Stimulated activated CD4-positive, alpha-beta T cell treated with anti-CD3 and anti-CD28 coated beads, Interleukin-12 subunit alpha, Interleukin-12 subunit beta, amount 100 ng/mL, for 48 hours (primary cell): ENCODE measurements around the gene SRGAP2B.
A peak's percentile ranks its signal among the peaks of the same experiment; 100 is the strongest.
"Not testable (repeated sequence)": the region's sequence is repeated elsewhere in the genome, so short reads cannot be mapped to it uniquely, and the experiment has no call there.

Experiments
- DNase-seq, 3 donors: peaks; one replicate each; pipeline ENCODE4 v3.0.0-alpha.2; 2020; ENCODE audit warnings: low read depth in 2 of 3, low spot score in 1 of 3

Gene SRGAP2B

DNA sequence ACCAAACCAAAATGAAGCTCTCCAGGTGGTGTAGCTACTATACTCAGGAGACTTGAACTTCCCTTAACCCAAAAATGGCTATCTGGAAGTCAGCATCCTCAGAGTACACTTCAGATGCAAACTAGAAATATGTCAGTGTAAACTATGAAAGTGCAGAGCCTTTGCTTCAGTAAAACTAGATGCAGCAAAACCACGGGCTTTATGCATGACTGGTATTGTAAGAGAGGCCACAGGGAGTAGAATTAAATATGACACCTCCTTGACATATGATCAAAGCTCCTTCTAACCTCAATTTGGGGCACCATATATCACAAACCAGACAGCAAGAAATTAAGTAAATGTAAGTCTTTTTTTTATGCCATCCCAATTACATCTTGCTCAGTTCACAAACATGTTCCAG lies 47.6 kb downstream of the SRGAP2B start:
- not testable (repeated sequence) for DNase-seq

DNA sequence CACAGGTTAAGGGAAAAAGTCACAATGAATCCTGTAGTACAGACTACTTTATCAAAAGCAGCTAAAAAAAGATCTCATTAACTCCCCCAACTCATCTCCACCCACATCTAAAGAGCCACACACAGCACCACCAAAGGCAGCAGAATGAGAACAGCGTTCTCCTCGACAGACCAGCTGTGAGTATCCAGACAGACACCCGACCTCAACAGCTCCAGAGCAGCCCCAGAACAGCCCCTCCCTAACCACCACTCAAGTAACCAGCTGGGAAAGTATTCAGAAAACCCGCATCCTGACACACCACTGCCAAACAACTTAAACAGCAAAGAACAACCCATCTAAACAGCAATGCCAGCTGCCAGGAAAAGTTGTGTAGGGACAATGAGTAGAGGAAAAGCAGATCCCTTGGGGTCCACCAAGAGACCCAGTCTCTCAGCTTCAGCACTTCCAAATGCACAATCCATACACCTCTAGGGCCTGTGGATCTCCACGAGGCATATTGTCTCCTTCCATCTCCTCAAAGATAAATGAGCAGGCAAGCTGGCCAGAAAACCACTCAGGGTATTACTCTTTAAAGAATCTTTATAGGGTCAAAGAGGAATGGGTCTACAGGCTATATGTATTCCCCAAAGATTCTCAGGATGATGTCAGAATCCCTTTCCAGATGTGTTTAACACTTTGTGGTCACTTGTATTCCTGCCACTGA lies 49.4 kb downstream of the SRGAP2B start:
- DNase-seq = not testable (repeated sequence)

DNA sequence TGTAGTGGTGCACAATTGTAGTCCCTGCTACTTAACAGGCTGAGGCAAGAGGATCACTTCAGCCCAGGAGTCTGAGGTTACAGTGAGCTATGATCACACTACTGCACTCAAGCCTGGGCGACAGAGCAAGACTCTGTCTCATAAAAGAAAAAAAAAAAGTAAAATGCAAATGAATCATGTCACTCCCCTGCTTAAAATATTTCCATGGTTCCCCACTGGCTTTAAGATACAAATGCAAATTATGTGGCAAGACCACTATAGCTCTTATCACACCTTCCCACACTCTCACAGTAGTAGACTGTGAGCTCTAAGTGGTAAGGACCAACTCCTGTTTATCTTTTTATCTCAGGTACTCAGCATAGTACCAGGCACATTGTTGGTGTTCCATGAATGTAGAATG lies 53.6 kb downstream of the SRGAP2B start:
- DNase-seq = not testable (repeated sequence)

DNA sequence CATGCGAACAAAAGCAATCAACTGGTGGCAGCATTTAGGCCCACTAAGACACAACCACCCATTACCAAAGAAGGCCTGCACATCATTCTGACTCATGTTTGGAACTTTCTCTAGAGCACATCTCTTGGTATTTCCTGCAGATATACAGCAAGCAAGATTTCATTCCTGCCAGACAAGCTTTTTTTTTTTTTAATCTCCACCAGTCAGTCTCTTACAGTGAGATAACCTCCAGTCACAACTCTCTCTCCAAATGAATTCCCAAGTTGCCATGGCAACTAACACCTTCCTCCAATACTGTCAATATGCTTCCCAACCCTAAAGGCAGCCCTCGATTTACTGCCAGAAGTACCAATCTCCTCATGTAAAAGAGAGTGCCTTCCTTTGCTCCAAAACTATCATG lies 59.1 kb downstream of the SRGAP2B start:
- not testable (repeated sequence) for DNase-seq

DNA sequence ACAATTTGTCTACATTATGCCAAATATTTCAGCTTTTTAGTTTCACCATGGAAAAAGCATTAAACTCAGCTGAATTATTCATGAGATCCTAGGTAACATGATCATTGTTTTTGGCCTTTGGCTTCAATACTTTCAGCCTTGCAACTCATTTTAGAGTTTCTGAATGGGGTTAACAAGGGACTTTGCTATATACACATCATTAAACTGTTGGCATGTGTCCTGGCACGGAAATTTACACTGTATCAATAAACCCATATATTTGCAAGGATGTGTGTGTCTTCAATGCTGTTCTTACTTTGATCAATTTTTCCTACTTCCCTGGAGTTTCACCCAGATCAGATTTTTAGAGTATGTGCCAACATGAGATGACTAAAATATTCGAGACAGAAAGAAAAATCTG lies 61.6 kb downstream of the SRGAP2B start:
- not testable (repeated sequence) for DNase-seq

DNA sequence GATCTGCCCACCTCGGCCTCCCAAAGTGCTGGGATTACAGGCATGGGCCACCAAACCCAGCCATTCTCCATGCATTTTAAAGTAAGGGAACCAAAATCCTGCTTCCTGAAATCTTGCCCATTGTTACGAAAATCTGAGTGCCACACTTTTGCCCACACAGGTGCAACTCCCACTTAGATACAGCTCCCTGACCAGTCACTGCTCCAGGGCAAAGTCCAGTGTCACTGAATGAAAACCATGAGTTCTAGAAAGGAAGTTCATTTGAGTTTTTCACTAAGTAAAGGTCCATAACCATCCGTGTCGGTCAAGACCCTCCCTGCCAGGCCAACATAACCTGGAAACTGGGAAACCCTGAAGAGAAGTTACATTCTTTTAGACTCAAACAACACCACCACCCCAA lies 67.9 kb downstream of the SRGAP2B start:
- not testable (repeated sequence) for DNase-seq

DNA sequence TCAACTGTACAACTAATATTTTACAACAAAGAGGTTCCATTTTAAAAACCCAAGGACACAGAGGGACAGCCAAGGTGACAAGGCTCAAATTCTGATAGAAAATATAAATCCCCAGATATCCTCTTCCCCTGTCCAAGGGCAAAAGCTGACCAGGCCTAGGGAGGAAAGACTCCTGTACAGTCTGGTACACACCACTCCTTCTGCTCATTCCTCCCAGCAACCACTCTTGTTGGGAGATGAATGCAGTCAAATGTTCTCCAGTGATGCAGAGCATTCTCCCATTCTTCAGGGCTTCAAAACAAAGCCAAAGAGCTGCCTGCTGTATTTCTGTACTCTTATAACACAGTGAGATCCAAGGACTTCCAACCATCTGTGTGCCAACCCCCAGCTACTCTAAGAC lies 69.8 kb downstream of the SRGAP2B start:
- not testable (repeated sequence) for DNase-seq

DNA sequence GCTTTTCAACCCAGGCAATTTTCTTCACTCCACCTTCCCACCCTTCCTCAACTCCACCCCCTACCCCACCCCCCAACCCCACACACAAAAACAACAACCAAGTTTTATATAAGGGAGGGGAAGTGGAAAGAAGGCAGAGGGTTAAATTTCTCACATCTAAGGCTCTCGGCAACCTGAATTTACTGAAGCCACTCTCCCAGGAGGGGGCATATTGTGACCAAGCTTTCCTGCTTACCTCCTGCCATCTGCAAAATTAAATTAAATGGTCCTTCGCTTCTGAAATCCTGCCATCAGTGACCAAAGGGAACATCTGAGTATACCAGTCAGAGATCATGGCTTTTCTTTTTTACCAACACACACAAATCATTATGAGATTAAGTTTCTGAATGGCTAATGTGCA lies 72.9 kb downstream of the SRGAP2B start:
- not testable (repeated sequence) for DNase-seq

DNA sequence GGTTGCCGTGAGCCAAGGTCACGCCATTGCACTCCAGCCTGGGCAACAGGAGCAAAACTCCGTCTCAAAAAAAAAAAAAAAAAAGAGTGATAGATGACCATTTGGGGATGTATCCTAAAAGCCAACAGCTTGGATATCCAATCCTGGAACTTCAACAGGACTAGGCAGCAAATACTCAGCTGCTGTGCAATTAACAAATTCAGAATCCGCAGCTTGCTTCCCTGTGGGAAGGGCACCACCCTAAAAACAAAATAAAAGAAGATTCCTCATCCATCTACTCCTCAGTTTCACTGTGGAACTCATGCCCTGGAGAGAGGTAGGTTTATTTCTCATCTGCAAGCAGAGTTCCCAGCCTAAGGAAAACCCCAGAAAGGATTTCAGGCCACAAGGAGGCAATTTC lies 73.4 kb downstream of the SRGAP2B start:
- DNase-seq = not testable (repeated sequence)

DNA sequence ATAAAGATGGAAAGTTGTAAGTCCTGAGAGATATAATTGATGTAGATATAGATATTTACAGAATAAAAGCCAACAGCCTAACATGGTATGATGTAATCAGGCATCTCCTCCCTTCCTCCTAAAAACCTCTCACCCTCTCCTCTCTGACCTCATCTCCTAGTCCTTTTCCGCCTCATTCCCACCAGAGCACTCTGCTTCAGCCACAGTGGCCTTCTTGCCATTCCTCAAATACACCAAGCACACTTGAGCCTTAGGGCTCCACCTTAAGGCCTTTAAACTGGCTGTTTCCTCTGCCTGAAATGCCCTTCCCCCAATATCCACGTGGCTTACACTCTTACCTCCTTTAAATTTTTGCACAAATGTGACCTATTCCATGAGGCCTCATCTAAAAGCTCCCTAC lies 75.4 kb downstream of the SRGAP2B start:
- not testable (repeated sequence) for DNase-seq

DNA sequence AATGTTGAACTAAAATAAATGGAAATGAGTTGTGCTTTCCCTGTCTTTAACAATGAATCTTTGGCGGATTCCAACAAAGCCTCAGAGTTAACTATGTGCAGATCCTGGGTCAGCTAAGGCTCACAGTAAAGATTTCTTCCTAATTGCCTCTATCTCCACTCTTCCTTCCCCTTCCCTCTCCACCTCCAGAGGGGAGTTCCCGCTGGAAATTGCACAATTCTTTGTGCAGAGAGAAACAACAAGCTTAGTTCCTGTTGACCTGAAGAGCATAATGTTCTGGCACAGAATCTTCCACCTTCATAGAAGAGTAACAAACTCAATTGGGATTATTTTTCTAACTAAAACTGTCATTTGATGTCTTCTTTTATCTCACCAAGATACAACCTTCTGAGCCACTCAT lies 77.4 kb downstream of the SRGAP2B start:
- not testable (repeated sequence) for DNase-seq

DNA sequence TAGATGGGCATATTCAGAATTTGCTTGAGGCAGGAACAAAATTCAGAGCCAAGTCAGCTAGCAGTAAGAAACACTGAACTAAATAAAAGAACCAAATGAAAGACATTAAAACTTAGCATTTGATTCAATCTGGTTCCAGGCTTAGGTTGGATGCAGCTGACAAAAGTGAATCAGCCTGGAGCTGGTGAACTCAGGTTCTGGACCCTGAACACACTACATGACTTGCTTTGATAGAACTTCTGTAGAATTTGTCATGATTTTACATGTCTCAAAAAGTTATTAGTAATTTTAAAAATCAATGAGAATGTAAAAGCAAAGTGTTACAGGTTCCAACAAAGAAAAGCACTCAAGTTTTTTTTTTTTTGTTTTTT lies 78.7 kb downstream of the SRGAP2B start:
- DNase-seq = not testable (repeated sequence)

DNA sequence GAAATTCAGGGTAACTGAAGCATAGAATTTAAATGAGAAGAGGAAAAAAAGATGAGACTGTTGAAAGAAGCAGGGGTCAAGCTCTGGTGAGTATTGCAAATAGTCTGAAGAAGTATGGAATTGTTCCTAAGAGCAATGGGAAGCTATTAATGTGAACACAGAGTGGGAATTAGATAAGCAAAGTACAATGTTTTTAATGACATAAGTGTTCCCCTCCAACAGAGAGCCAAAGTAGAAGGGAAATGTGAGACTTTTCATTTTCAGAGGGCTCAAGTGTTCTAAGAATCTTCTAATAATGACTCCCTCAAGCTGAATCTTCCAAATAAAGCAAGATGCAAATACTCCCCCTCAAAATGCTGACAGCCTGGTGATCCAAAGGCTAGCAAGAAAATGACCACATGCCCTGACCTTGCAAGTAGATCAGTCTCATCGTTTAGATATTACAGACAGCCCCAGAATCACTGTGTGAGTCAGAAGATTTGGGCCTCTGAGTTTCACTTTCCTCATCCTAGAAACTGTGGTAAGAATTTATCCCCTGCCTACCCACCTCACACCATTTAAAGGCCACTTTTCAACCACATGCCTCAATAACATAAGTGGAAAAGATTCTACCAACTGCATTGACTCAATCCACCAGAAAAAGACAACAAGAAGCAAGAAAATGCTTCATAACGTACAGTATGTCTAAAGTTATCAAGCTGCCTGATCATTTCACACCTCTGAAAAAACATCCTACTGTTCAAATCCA lies 79.2 kb downstream of the SRGAP2B start:
- not testable (repeated sequence) for DNase-seq

DNA sequence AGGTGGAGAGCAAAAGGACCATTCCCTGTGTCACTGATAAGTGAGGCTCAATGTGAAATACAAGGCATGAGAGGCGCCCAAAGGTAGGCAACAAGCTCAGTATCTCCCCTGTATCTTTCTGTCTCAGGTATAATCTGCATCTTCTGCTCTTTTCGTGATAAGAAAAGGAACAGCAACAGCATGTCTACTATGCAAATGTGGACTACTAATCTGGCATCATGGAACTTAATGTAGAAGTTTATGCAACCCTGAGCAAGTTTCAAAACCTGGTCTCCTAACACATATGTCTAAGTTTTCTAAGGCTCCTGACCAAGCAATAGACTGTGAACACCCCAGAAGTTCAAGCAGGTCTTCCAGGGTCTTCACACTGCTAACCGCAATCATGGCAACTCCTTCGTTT lies 81.8 kb downstream of the SRGAP2B start:
- not testable (repeated sequence) for DNase-seq

DNA sequence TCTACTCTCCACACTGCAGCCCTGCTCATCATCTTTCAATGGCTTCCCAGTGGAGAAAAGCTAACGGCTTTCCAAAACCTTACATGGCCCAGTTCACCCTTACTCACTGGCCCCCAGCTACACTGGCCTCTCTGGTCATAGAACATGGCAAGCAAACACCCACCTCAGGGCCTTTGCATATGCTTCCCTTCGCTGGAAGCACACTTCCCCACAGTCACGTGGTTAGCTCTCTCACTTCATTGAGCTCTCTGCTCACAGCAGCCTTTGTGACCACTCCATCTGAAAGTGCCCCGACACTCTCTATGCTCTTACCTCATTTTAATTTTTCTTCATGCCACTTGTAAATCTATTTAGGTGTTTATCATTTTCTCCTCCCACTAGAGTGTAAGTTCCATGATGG lies 83.3 kb downstream of the SRGAP2B start:
- DNase-seq = peak in 1 of 3 donors; percentile 0

DNA sequence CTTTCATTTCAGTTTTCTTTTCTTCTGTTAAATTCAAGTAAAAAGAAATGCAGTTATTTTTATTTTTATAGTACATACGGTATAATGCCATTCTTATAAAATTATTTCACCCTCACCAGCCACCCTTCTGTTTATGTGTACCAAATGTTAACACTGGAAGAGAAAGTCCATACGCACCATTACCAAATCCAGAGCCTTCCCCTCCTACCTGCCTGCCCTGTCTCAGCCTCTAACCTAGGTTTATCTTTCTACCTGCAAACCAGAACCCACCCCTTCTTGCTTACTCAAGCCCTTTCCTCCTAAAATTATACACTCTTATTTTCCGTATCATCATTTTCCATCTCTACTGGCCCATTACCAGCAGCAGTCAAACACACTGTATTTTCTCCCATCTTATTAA lies 84.5 kb downstream of the SRGAP2B start:
- not testable (repeated sequence) for DNase-seq

DNA sequence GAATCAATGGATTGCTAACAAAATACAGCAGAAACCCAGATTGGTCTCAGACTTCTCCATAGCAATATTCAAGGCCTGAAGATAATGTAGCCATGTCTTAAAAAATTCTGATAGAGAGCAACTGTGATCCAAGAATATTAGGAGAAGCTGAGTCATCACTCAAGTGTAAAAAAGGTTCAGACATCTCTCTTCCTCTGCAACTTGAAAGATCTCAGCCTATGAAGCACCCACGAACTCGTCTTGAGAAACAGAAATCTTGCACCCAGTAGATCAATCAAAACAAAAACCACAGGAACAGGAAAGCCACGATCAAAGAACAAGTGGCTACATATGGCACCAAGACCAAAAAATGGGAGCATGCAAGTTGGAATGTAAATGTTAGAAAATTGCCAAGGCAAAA lies 85.2 kb downstream of the SRGAP2B start:
- DNase-seq = not testable (repeated sequence)

DNA sequence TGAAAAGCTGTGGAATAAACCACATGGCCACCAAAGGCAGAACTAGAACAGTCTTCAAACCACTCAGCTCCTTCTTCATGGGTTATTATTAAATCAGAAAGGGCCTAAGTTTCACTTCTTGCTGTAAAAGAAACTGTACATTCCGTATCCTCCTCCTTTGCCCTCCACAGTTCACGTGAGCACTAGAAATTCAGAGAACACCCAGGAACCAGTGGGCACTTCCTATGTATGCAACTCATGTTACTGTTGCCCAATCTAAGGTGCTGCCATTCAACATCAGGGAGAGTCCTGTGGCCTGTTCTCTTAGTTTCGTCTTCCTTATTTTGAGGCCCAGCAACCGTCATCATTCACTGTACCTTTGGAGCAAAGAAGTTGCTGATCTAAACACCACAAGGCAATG lies 86.7 kb downstream of the SRGAP2B start:
- not testable (repeated sequence) for DNase-seq

DNA sequence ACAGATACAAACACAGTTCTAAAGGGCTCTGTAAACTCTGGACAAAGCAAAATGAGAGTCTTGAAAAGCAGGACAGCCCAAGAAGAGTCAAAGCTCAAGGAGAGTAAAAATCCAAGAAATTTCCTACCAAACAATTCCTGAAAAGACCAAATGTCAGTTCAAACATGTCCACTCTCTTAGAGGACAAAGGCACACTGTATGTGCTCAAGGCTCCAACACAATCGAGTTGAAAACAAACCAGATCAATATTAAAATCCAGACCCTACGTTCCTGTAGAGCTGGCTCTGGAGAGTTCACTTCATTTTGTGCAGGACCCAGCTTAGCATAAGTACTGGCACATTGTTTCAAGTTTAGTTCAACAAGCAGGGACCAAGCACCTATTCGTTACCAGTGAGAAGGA lies 90.0 kb downstream of the SRGAP2B start:
- not testable (repeated sequence) for DNase-seq

DNA sequence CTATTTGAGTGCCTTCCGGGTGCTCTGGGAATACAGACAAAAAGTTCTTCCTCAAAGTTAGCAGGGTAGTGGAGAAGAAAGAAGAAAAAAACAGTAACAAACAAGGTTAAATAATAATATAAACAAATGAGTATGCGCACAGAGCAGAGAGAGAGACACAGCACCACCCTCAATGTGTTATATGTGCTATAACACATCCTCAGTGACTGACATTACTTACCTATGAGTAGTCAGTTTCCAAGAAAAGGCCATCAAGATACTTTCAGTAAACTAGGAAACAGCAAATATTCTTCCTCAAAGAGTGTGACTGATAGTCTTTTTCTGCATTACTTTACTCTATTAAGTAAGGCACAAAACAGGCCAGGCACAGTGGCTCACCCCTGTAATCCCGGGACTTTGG lies 93.7 kb downstream of the SRGAP2B start:
- not testable (repeated sequence) for DNase-seq

DNA sequence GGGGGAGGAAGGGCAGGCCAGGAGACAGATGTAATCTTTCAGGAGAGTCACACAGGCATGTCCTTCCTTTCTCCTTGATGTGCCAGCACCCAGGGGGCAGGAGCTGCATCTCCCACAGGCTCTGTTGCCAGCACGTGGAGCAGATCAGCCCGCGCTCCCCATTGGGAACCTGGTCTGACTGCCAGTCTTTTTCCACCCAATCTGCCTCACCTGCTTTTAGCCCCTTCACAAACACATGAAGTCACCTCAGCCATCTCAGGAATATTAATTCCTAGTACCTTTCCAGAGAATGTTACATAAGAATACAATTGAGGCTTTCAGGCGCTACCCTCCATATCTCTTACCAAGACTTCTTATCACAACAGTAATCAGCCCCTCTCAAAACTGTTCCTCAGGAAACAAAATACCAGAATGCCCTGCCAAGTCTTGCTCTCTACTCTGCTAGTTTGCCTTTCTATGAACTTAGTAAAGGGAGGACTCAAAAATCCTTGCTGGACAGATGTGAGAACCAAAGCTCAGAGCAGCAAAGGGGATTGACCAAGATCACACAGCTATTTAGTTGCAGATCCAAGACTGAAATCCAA lies 94.3 kb downstream of the SRGAP2B start:
- not testable (repeated sequence) for DNase-seq

DNA sequence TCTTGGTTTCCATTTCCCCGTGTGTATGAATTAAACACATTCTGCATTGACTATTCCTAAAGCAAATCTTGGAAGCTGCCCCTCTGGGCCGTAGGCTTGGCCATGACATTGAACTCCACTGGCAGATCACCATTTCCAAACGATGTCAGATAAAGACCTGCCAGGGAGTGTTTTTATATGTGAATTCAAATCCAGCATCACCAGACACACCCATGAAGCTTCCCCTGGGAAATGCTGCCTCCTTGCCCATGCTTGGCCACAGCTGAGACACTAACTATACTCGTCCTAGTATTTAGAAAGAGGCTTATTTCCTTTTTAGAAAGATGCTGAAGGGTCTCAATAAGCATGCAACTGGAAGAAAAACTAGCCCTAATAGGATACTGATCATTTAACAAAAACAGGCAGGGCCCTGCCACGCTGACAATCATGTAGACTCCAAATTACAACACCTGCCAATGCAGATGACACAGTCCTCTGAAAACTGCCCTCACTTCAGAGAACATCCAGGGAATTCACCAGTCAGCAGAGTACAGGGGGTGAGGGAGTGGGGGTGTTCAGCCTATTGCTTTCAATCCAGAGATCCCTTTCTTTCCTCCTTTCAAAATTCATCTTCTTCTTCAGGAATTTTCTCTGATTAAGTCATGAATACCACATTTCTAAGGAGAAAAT lies 94.9 kb downstream of the SRGAP2B start:
- DNase-seq = not testable (repeated sequence)
